MM.1S (cell line): ENCODE measurements around the gene SCARF2.

ENCODE experiments used
- EZH2phosphoT487 ChIP-seq: fragments of 300-600 bp; sonication (generic); IDR thresholded peaks from 2 replicates; pipeline ENCODE4 v1.6.1; 2018; ENCODE audit warnings: antibody characterized with exemption, low read length
- TF ChIP-seq, protein P1 (sequence below): fragments of 300-600 bp; sonication (generic); IDR thresholded peaks from 2 replicates; pipeline ENCODE4 v1.5.1; 2016; ENCODE audit warnings: antibody characterized with exemption, low read length, mixed read lengths

DNA sequence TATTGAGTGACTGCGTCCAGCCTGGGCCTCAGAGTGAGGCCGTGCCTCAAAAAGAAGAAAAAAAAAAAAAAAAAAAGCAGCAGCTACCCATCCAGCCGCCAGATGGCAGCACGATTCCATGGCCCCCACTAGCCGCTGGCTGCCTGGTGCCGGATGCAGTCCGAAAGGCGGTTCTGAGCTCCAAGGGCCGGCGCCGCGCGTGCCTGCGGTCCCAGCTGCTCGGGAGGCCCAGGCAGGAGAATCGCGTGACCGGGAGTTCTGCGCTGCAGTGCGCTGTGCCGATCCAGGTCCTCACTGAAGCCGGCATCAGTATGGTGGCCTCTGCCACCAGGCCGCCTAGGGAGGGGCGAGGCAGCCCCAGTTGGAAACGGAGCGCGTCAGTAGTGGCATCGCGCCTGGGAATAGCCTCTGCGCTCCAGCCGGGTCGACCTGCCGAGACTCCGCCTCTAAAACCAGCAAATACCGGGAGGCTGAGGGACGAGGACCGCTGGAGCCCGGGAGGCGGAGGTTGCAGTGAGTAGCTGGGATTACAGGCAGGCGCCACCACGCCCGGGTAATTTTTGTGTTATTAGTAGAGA is 19.3 kb downstream of the SCARF2 start:
- TF ChIP-seq, protein P1, sequence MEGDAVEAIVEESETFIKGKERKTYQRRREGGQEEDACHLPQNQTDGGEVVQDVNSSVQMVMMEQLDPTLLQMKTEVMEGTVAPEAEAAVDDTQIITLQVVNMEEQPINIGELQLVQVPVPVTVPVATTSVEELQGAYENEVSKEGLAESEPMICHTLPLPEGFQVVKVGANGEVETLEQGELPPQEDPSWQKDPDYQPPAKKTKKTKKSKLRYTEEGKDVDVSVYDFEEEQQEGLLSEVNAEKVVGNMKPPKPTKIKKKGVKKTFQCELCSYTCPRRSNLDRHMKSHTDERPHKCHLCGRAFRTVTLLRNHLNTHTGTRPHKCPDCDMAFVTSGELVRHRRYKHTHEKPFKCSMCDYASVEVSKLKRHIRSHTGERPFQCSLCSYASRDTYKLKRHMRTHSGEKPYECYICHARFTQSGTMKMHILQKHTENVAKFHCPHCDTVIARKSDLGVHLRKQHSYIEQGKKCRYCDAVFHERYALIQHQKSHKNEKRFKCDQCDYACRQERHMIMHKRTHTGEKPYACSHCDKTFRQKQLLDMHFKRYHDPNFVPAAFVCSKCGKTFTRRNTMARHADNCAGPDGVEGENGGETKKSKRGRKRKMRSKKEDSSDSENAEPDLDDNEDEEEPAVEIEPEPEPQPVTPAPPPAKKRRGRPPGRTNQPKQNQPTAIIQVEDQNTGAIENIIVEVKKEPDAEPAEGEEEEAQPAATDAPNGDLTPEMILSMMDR = peak; percentile 72
- TF ChIP-seq EZH2phosphoT487 = no peak
